H9 (cell line): ENCODE measurements around the gene MTHFD1L. TPM values are rescaled to one million over a fixed set of nuclear protein-coding genes. Genes with fewer than 3 reads are reported as not detected.

ENCODE experiments used
- DNase-seq: peaks from one replicate; pipeline ENCODE4 v3.0.0-alpha.2; 2017
- H2AFZ ChIP-seq: one replicate; pipeline ENCODE4 v1.6.1; 2013; ENCODE audit warnings: mild to moderate bottlenecking, low read length, control low read depth, moderate library complexity
- H2AK5ac ChIP-seq: 2 replicates; pipeline ENCODE4 v1.6.1; 2013; ENCODE audit warnings: low read length, control low read depth, mixed read lengths; ENCODE audit not compliant: insufficient read length
- H2BK120ac ChIP-seq: one replicate; pipeline ENCODE4 v1.6.1; 2013; ENCODE audit warnings: low read depth, mild to moderate bottlenecking, low read length, control low read depth, inconsistent platforms; ENCODE audit not compliant: poor library complexity, severe bottlenecking
- H2BK12ac ChIP-seq: 2 replicates; pipeline ENCODE4 v1.6.1; 2013; ENCODE audit warnings: low read length, control low read depth, mixed read lengths, low read depth; ENCODE audit not compliant: insufficient read length
- H2BK15ac ChIP-seq: 2 replicates; pipeline ENCODE4 v1.6.1; 2013; ENCODE audit warnings: low read depth, low read length, control low read depth
- H2BK20ac ChIP-seq: one replicate; pipeline ENCODE4 v1.6.1; 2013; ENCODE audit warnings: low read depth, mild to moderate bottlenecking, low read length, control low read depth, inconsistent platforms; ENCODE audit not compliant: poor library complexity, severe bottlenecking
- H2BK5ac ChIP-seq: 2 replicates; pipeline ENCODE4 v1.6.1; 2013; ENCODE audit warnings: low read length, control low read depth, mixed read lengths; ENCODE audit not compliant: insufficient read length
- H3K14ac ChIP-seq: 2 replicates; pipeline ENCODE4 v1.6.1; 2013; ENCODE audit warnings: low read length, control low read depth; ENCODE audit not compliant: insufficient read depth
- H3K18ac ChIP-seq: 2 replicates; pipeline ENCODE4 v1.6.1; 2013; ENCODE audit warnings: low read depth, mild to moderate bottlenecking, mixed read lengths, low read length, control low read depth; ENCODE audit not compliant: insufficient read length
- H3K23ac ChIP-seq: 2 replicates; pipeline ENCODE4 v1.6.1; 2013; ENCODE audit warnings: low read length, control low read depth, mixed read lengths, low read depth; ENCODE audit not compliant: insufficient read length
- H3K23me2 ChIP-seq: 2 replicates; pipeline ENCODE4 v1.6.1; 2013; ENCODE audit warnings: low read depth, mild to moderate bottlenecking, mixed read lengths, low read length, control low read depth; ENCODE audit not compliant: insufficient read length, poor library complexity, severe bottlenecking
- H3K27ac ChIP-seq: 2 replicates; pipeline ENCODE4 v1.5.1; 2013; ENCODE audit warnings: low read length, control low read depth, mixed read lengths, low read depth; ENCODE audit not compliant: insufficient read length
- H3K27me3 ChIP-seq: 2 replicates; pipeline ENCODE4 v1.6.1; 2013; ENCODE audit warnings: low read length, control low read depth, inconsistent platforms; ENCODE audit not compliant: insufficient read depth
- H3K4ac ChIP-seq: 2 replicates; pipeline ENCODE4 v1.6.1; 2013; ENCODE audit warnings: low read depth, mild to moderate bottlenecking, control low read depth, inconsistent platforms, low read length, moderate library complexity
- H3K4me1 ChIP-seq: 2 replicates; pipeline ENCODE4 v1.6.1; 2013; ENCODE audit warnings: low read length, control low read depth, inconsistent platforms; ENCODE audit not compliant: insufficient read depth
- H3K4me2 ChIP-seq: 2 replicates; pipeline ENCODE4 v1.6.1; 2013; ENCODE audit warnings: low read length, control low read depth, mixed read lengths; ENCODE audit not compliant: insufficient read length, insufficient read depth
- H3K56ac ChIP-seq: 2 replicates; pipeline ENCODE4 v1.6.1; 2013; ENCODE audit warnings: low read depth, mild to moderate bottlenecking, mixed read lengths, low read length, control low read depth; ENCODE audit not compliant: insufficient read length
- H3K79me1 ChIP-seq: 2 replicates; pipeline ENCODE4 v1.6.1; 2013; ENCODE audit warnings: low read depth, mild to moderate bottlenecking, moderate library complexity, low read length, control low read depth, inconsistent platforms; ENCODE audit not compliant: insufficient read depth, poor library complexity, severe bottlenecking
- H3K79me2 ChIP-seq: 2 replicates; pipeline ENCODE4 v1.6.1; 2013; ENCODE audit warnings: low read length, control low read depth, inconsistent platforms; ENCODE audit not compliant: insufficient read depth
- H3K9ac ChIP-seq: 2 replicates; pipeline ENCODE4 v1.6.1; 2013; ENCODE audit warnings: low read length, control low read depth, mixed read lengths; ENCODE audit not compliant: insufficient read length; ENCODE audit errors: extremely low read depth
- H3K9me3 ChIP-seq: one replicate; pipeline ENCODE4 v1.6.1; 2013; ENCODE audit warnings: low read depth, low read length, inconsistent platforms; ENCODE audit not compliant: control insufficient read depth
- H3T11ph ChIP-seq: one replicate; pipeline ENCODE4 v1.6.1; 2013; ENCODE audit warnings: mild to moderate bottlenecking, low read length, control low read depth, inconsistent platforms
- H4K20me1 ChIP-seq: one replicate; pipeline ENCODE4 v1.6.1; 2013; ENCODE audit not compliant: control insufficient read depth, insufficient read length, insufficient read depth
- H4K5ac ChIP-seq: 2 replicates; pipeline ENCODE4 v1.6.1; 2013; ENCODE audit warnings: low read depth, mild to moderate bottlenecking, mixed read lengths, low read length, control low read depth; ENCODE audit not compliant: insufficient read length
- H4K8ac ChIP-seq: replicated peaks from 2 replicates; pipeline ENCODE4 v1.6.1; 2013; ENCODE audit warnings: low read length, control low read depth, mixed read lengths, low read depth; ENCODE audit not compliant: insufficient read length
- H4K91ac ChIP-seq: 2 replicates; pipeline ENCODE4 v1.6.1; 2013; ENCODE audit warnings: low read depth, mild to moderate bottlenecking, moderate library complexity, mixed read lengths, low read length, control low read depth; ENCODE audit not compliant: insufficient read length
- H3K27ac Mint-ChIP-seq, 3 experiments: 2 replicates in 2 of 3; 3 replicates in 1 of 3; pipeline ENCODE4 v1.8.0; 2020 to 2021; ENCODE audit warnings: mixed read lengths in 3 of 3, mild to moderate bottlenecking in 1 of 3, moderate library complexity in 1 of 3
- H3K27me3 Mint-ChIP-seq: 2 replicates; pipeline ENCODE4 v1.8.0; 2021; ENCODE audit warnings: low read depth, mild to moderate bottlenecking, moderate library complexity, mixed read lengths
- H3K36me3 Mint-ChIP-seq, 3 experiments: 2 replicates in 2 of 3; 3 replicates in 1 of 3; pipeline ENCODE4 v1.8.0; 2020 to 2021; ENCODE audit warnings: low read depth in 3 of 3, mixed read lengths in 3 of 3; ENCODE audit not compliant: insufficient read depth in 1 of 3
- H3K4me1 Mint-ChIP-seq, 2 experiments: 2 replicates each; pipeline ENCODE4 v1.8.0; 2020; ENCODE audit warnings: mixed read lengths in 2 of 2
- H3K4me3 Mint-ChIP-seq, 2 experiments: 2 replicates in 1 of 2; 3 replicates in 1 of 2; pipeline ENCODE4 v1.8.0; 2020 to 2021; ENCODE audit warnings: mild to moderate bottlenecking in 2 of 2, mixed read lengths in 2 of 2, moderate library complexity in 1 of 2
- H3K9me3 Mint-ChIP-seq, 2 experiments: 2 replicates in 1 of 2; 3 replicates in 1 of 2; pipeline ENCODE4 v1.8.0; 2020; ENCODE audit warnings: mild to moderate bottlenecking in 2 of 2, mixed read lengths in 2 of 2, moderate library complexity in 1 of 2
- CTCF ChIP-seq: fragments of 200-600 bp; sonication (generic); conservative IDR thresholded peaks from 3 replicates; pipeline ENCODE4 v1.8.0; 2021; ENCODE audit warnings: antibody characterized with exemption, mild to moderate bottlenecking
- WGBS: extraction: QIAGEN DNeasy Blood & Tissue Kit; methylation state at CpG from one replicate; pipeline ENCODE4 v1.1.7; 2013; ENCODE audit warnings: missing lambda C conversion rate, low lambda C conversion rate, mixed read lengths; ENCODE audit not compliant: insufficient read length; ENCODE audit errors: extremely low coverage; 5-methylcytosine and 5-hydroxymethylcytosine counted together
- total RNA-seq: library from RNA; stranded (reverse); gene quantifications from 2 replicates; pipeline ENCODE4 v1.2.1, GENCODE V29; 2021

The MTHFD1L gene
- total RNA-seq, 1 experiment from 2014 or later = 90.2 TPM

- no peak overlapping the region for H2BK120ac ChIP-seq
- no peak overlapping the region for H4K8ac ChIP-seq
- H3K79me2 ChIP-seq = no peaks in the 10 kb centered on the region
- H3K23ac ChIP-seq = no peak overlapping the region
- no peaks in the 10 kb centered on the region for H3K4me1 ChIP-seq
- H2BK5ac ChIP-seq = no peak overlapping the region
- H3K9ac ChIP-seq = no peak overlapping the region
- H3T11ph ChIP-seq = no peak overlapping the region
- no peak overlapping the region for H4K5ac ChIP-seq
- H3K27ac ChIP-seq = no peak overlapping the region
- H3K27me3 ChIP-seq = no peaks in the 10 kb centered on the region
- H3K14ac ChIP-seq = no peak overlapping the region
- Mint-ChIP-seq H3K9me3 (peaks cover 0 to 5% of the 10 kb centered on the region in 2 experiments; a peak in 3 of 5 replicates), H3K27me3 (no peaks in the 10 kb centered on the region), H3K4me1 (0 out of 4 replicates have a peak, but pooled peaks cover 0 to 5% of the 10 kb centered on the region in 2 experiments), H3K36me3 (peaks cover 18 to 28% (median 28%) of the 10 kb centered on the region in 3 experiments), H3K4me3 (no peak overlapping the region), H3K27ac (peak overlapping the region in 1 of 3 experiments; percentile 29; a peak in 1 of 7 replicates)
- H2AFZ ChIP-seq = no peak overlapping the region
- no peak overlapping the region for H2BK20ac ChIP-seq
- no peaks in the 10 kb centered on the region for H4K20me1 ChIP-seq
- no peaks in the 10 kb centered on the region for H3K23me2 ChIP-seq
- no peak overlapping the region for H2AK5ac ChIP-seq
- DNase-seq = no peak
- no peak overlapping the region for H3K18ac ChIP-seq
- H3K9me3 ChIP-seq = no peaks in the 10 kb centered on the region
- H4K91ac ChIP-seq = no peak overlapping the region
- no peaks in the 10 kb centered on the region for H3K79me1 ChIP-seq
- no CpG with 5 or more reads among the region's 6 CpGs for WGBS
- no peak for TF ChIP-seq CTCF
- no peak overlapping the region for H3K4me2 ChIP-seq
- no peak overlapping the region for H3K4ac ChIP-seq
- H2BK12ac ChIP-seq = no peak overlapping the region
- H3K56ac ChIP-seq = no peak overlapping the region
- no peak overlapping the region for H2BK15ac ChIP-seq
Observed at GRCh38 chr6:151051164-151051563, 185.7 kb downstream of the MTHFD1L start.
